GM18526 (cell line): ENCODE results near the gene PLEKHG2.

Source experiments
- POLR2A ChIP-seq: IDR thresholded peaks from 3 replicates; pipeline ENCODE4 v1.6.1; 2011; ENCODE audit not compliant: insufficient read length; ENCODE audit errors: extremely low read depth

The PLEKHG2 gene

DNA sequence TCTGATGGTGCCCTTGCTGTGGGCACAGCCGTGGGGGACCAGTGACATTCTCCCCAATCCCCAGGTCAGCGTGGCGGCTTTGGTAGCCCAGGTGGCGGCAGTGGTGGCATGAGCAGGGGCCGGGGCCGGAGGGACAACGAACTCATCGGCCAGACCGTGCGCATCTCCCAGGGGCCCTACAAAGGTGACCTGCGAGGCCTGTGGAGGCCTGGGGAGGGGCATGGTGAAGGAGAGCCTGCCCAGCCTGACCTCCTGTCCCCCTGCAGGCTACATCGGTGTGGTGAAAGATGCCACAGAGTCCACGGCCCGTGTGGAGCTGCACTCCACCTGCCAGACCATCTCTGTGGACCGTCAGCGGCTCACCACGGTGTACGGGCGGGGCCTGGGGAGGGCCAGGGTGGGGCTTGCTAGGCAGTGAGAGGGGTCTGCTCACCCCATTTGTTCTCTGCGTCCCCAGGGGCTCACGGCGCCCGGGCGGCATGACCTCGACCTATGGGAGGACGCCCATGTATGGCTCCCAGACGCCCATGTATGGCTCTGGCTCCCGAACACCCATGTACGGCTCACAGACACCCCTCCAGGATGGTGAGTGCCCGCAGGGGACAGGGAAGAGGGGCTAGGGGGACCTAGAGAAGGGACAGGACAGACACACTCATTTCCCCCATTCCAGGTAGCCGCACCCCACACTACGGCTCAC is 60.4 kb downstream of the PLEKHG2 start:
- TF ChIP-seq POLR2A: no peak

DNA sequence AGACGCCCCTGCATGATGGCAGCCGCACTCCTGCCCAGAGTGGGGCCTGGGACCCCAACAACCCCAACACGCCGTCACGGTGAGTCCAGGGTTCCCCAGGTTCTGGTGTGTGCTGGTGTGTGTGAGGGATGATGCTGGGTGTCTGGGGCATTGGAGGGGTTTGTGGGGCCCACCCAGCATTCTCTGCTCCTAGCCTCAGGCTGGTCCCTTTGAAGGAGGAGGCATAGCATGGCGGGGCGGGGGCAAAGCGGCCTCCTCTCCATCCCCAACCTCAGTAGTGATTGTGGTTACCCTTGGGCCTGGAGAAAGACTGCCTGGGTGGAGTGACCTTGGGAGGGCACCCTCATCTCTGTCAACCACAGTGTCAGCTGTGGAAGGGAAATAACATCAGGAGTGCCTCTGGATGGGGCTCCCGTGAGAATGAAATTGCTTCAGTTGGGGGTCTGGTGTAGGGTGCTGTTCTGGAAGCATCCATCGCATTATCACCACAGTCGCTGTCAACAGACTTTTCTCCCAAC is 61.0 kb downstream of the PLEKHG2 start:
- no peak for TF ChIP-seq POLR2A

DNA sequence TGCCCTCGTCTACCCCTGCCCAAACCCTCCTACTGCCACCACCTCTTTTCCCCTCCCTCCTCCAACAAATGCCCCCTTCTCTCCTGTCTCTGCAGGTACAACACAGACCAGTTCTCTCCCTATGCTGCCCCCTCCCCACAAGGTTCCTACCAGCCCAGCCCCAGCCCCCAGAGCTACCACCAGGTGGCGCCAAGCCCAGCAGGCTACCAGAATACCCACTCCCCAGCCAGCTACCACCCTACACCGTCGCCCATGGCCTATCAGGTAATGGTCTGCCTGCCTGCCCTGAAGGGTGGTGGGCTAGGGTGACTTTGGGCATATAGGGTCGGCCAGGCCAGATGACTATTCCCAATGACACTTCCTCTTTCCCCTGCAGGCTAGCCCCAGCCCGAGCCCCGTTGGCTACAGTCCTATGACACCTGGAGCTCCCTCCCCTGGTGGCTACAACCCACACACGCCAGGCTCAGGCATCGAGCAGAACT is 61.7 kb downstream of the PLEKHG2 start:
- no peak for TF ChIP-seq POLR2A

DNA sequence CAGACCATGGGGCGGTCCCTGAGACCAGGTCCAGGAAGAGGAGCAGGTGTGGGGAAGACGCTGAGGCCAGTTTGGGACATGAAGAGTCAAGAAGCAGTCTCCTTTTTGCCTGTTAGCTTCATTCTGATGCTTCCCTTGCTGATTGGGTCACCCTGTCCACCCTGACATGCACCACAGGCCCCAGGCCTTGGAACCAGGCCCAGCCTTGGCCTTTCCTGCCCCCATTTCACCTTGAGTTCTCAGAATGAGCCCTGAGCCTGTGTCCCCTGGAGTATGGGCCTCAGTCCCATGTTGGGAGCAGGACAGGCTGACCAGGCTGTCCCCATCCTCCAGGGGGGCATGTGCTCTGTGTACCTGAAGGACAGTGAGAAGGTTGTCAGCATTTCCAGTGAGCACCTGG is 63.3 kb downstream of the PLEKHG2 start:
- TF ChIP-seq POLR2A: no peak
